A673 (cell line): Measurements from ENCODE around the gene ZFR. TPM values are rescaled to one million over a fixed set of nuclear protein-coding genes. Genes with fewer than 3 reads are reported as not detected.
"Not testable (repeated sequence)": the region's sequence is repeated elsewhere in the genome, so short reads cannot be mapped to it uniquely, and the experiment has no call there.

Source experiments
- BruUV-seq: library from RNA; stranded (reverse); fragments of 400-500 nt; replicated peaks from 2 replicates; lab custom pipeline; 2021; lab: Mats Ljungman, UMichigan
- CTCF ChIA-PET: fragments of 300-600 bp; sonication (Branson Sonifier 250); formaldehyde crosslinking; loops from one replicate; lab custom pipeline; 2022; ENCODE audit warnings: antibody characterized with exemption; lab: Charles Lee
- POLR2A ChIA-PET: fragments of 300-600 bp; sonication (Branson Sonifier 250); formaldehyde crosslinking; loops from one replicate; lab custom pipeline; 2022; ENCODE audit warnings: antibody characterized with exemption; ENCODE audit not compliant: low non-redundant PET; lab: Charles Lee
- DNase-seq: peaks from one replicate; pipeline ENCODE4 v3.0.0-alpha.2; 2015; ENCODE audit warnings: low spot score
- H3K27ac ChIP-seq: fragments of 200-600 bp; sonication (generic); 2 replicates; pipeline ENCODE4 v1.5.1; 2016; ENCODE audit warnings: mixed run types, low read depth, mild to moderate bottlenecking, mixed read lengths, antibody characterized with exemption, low read length; ENCODE audit not compliant: poor library complexity, severe bottlenecking
- H3K27me3 ChIP-seq: fragments of 200-600 bp; sonication (generic); replicated peaks from 2 replicates; pipeline ENCODE4 v1.6.1; 2017; ENCODE audit warnings: mixed run types, low read depth, mild to moderate bottlenecking, mixed read lengths, antibody characterized with exemption, low read length; ENCODE audit not compliant: insufficient read depth, poor library complexity
- H3K36me3 ChIP-seq: fragments of 200-600 bp; sonication (generic); 2 replicates; pipeline ENCODE4 v1.6.1; 2016; ENCODE audit warnings: mixed run types, mild to moderate bottlenecking, mixed read lengths, antibody characterized with exemption, low read length; ENCODE audit not compliant: insufficient read depth, poor library complexity, severe bottlenecking
- H3K4me1 ChIP-seq: fragments of 200-600 bp; sonication (generic); 2 replicates; pipeline ENCODE4 v1.6.1; 2017; ENCODE audit warnings: mixed run types, mild to moderate bottlenecking, mixed read lengths, antibody characterized with exemption, low read length; ENCODE audit not compliant: insufficient read depth, poor library complexity, severe bottlenecking
- H3K4me3 ChIP-seq: fragments of 200-600 bp; sonication (generic); 2 replicates; pipeline ENCODE4 v1.5.1; 2016; ENCODE audit warnings: low read depth, mixed run types, mild to moderate bottlenecking, mixed read lengths, low read length; ENCODE audit not compliant: poor library complexity, severe bottlenecking
- H3K9me3 ChIP-seq: fragments of 200-600 bp; sonication (generic); 2 replicates; pipeline ENCODE4 v1.6.1; 2016; ENCODE audit warnings: mixed run types, low read depth, mild to moderate bottlenecking, mixed read lengths, antibody characterized with exemption, low read length; ENCODE audit not compliant: poor library complexity, severe bottlenecking
- EZH2 ChIP-seq: fragments of 200-600 bp; sonication (generic); IDR thresholded peaks from 2 replicates; pipeline ENCODE4 v1.6.1; 2017; ENCODE audit warnings: borderline replicate concordance, low read depth, mild to moderate bottlenecking, mixed read lengths, antibody characterized with exemption, low read length; ENCODE audit not compliant: poor library complexity, severe bottlenecking
- intact Hi-C: fragments of 100-400 bp; cut with micrococcal nuclease; formaldehyde crosslinking; loops from one replicate; pipeline ENCODE4 v1.10.0; 2022; ENCODE audit not compliant: unreplicated experiment
- total RNA-seq: library from RNA; stranded (reverse); gene quantifications from 2 replicates; pipeline ENCODE4 v1.2.3, GENCODE V29; 2021
- TF ChIP-seq, protein P1 (sequence below): fragments of 300-800, 200-600 bp; sonication (generic); conservative IDR thresholded peaks from 2 replicates; pipeline ENCODE4 v1.5.1; 2017; ENCODE audit warnings: low read depth, mild to moderate bottlenecking, antibody characterized with exemption, low read length, moderate library complexity, mixed read lengths

ZFR gene
- total RNA-seq, 1 experiment from 2014 or later, result 110 TPM

DNA sequence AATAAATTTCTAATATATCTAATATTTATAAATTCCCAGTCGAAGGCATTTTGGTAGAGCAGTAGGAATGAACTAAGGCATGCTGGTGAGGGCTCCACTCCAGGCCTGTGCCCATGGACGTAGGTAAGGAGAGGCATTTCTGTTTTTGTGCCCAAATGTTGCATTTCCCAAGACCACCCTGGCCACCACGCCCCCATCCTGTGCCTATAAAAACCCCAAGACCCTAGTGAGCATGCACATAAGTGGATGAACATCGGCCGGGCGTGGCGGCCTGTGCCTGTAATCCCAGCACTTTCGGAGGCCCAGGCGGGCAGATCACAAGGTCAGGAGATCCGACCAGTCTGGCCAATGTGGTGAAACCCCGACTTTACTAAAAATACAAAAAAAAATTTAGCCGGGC lies 121.7 kb downstream of the ZFR start:
- TF ChIP-seq, protein P1, sequence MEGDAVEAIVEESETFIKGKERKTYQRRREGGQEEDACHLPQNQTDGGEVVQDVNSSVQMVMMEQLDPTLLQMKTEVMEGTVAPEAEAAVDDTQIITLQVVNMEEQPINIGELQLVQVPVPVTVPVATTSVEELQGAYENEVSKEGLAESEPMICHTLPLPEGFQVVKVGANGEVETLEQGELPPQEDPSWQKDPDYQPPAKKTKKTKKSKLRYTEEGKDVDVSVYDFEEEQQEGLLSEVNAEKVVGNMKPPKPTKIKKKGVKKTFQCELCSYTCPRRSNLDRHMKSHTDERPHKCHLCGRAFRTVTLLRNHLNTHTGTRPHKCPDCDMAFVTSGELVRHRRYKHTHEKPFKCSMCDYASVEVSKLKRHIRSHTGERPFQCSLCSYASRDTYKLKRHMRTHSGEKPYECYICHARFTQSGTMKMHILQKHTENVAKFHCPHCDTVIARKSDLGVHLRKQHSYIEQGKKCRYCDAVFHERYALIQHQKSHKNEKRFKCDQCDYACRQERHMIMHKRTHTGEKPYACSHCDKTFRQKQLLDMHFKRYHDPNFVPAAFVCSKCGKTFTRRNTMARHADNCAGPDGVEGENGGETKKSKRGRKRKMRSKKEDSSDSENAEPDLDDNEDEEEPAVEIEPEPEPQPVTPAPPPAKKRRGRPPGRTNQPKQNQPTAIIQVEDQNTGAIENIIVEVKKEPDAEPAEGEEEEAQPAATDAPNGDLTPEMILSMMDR, result no peak
- TF ChIP-seq EZH2, result no peak
- intact Hi-C loops, result no loop called here
- no peak for DNase-seq
- H3K36me3 ChIP-seq, result no peaks in the 10 kb centered on the region
- no peaks in the 10 kb centered on the region for H3K4me1 ChIP-seq
- no TSS peak for BruUV-seq
- no peak overlapping the region for H3K4me3 ChIP-seq
- H3K27ac ChIP-seq, result no peak overlapping the region
- CTCF ChIA-PET, result no interaction called here
- POLR2A ChIA-PET, result no interaction called here
- no peaks in the 10 kb centered on the region for H3K27me3 ChIP-seq
- H3K9me3 ChIP-seq, result no peaks in the 10 kb centered on the region

DNA sequence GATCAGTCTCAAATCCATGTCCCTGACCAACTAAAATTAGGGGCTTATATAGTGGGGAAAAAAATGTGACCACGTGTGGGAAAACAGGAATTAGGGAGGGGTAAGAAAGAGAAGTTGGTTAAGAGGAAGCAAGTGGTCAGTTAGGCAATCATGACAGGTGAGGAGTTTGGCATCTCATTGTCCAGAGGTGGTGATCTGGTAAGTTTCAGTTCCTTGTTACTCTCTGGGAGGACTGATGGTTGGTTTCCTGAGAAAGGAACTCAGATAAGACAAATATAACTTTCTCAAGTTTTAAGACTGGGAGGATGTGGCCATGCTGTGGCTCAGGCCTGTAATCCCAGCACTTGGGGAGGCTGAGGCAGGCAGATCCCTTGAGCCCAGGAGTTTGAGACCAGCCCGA lies 122.8 kb downstream of the ZFR start:
- H3K27me3 ChIP-seq, H3K27ac ChIP-seq, intact Hi-C loops, H3K36me3 ChIP-seq, POLR2A ChIA-PET, H3K9me3 ChIP-seq, DNase-seq, CTCF ChIA-PET, BruUV-seq, H3K4me1 ChIP-seq, H3K4me3 ChIP-seq: not testable (repeated sequence)

DNA sequence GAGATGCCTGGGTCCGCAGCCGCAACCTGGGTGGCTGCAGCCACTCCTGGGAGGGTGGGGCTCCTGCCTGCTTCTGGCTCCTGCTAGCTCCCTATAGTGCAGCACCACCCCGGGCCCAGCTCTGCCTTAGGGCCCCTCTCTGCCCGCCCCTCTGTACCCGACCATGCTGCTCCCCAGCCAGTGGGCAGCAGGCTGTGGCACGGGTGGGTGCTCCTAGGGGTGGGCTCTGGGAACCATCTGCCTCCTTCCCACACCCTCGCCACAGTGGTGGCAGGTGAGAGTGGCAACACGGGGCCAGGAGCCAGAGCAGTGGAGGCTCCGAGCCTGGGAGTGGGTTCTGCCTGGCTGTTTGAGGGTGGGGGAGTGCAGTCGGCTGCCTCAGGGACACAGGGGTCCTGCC lies 124.0 kb downstream of the ZFR start:
- H3K9me3 ChIP-seq, result no peaks in the 10 kb centered on the region
- TF ChIP-seq, protein P1, result no peak
- no peak for TF ChIP-seq EZH2
- no peak for DNase-seq
- H3K4me3 ChIP-seq, result no peak overlapping the region
- H3K27me3 ChIP-seq, result no peaks in the 10 kb centered on the region
- H3K27ac ChIP-seq, result no peak overlapping the region
- intact Hi-C loops, result no loop called here
- no TSS peak for BruUV-seq
- H3K36me3 ChIP-seq, result no peaks in the 10 kb centered on the region
- POLR2A ChIA-PET, result no interaction called here
- no peaks in the 10 kb centered on the region for H3K4me1 ChIP-seq
- CTCF ChIA-PET, result no interaction called here

DNA sequence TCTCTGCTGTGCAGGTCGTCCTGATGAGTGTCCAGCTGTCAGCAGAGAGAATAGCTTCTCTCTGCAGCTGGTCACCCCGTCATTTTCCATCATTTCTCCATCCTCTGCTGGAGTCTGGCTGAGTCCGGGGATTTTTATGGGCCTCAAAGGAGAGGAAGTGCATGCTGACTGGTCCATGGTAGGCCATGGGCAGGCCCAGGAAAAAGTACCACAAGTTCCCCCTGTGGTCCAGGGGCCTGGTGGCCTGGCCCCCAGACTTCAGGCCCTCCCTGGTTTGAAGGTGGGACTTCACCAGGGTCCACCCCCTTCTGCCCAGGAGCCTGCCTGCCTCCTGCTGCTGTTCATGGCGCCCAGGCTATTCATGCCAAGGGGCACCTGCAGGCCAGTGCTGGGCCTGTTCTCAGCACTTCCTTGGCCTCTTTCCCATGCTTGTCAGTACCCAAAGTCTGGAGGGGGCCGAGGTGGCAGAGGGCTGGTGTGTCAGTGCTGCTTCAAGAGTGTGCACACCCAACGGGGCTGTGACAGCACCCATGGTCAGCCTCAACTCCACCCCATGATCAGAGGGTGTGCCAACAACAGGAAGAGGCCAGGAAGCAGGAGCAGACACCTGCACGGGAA lies 124.5 kb downstream of the ZFR start:
- H3K27me3 ChIP-seq, result no peaks in the 10 kb centered on the region
- no TSS peak for BruUV-seq
- no peak overlapping the region for H3K4me3 ChIP-seq
- H3K9me3 ChIP-seq, result no peaks in the 10 kb centered on the region
- no peak overlapping the region for H3K27ac ChIP-seq
- TF ChIP-seq EZH2, result no peak
- TF ChIP-seq, protein P1, result no peak
- no peak for DNase-seq
- intact Hi-C loops, result no loop called here
- H3K4me1 ChIP-seq, result no peaks in the 10 kb centered on the region
- POLR2A ChIA-PET, result no interaction called here
- CTCF ChIA-PET, result no interaction called here
- H3K36me3 ChIP-seq, result no peaks in the 10 kb centered on the region
